Rectal smooth muscle tissue (tissue), 1 donor: ENCODE data around the gene CERS6.

ENCODE experiments used
- H3K27ac ChIP-seq: one replicate; pipeline ENCODE4 v1.7.0; 2013; ENCODE audit warnings: low read depth, low read length, inconsistent platforms
- H3K27me3 ChIP-seq: one replicate; pipeline ENCODE4 v1.7.0; 2013; ENCODE audit warnings: low read length; ENCODE audit not compliant: control insufficient read depth, insufficient read depth
- H3K36me3 ChIP-seq: one replicate; pipeline ENCODE4 v1.7.0; 2013; ENCODE audit warnings: low read length; ENCODE audit not compliant: control insufficient read depth, insufficient read depth
- H3K4me1 ChIP-seq: one replicate; pipeline ENCODE4 v1.7.0; 2013; ENCODE audit warnings: low read length; ENCODE audit not compliant: control insufficient read depth, insufficient read depth
- H3K4me3 ChIP-seq: one replicate; pipeline ENCODE4 v1.7.0; 2013; ENCODE audit warnings: low read length
- H3K9ac ChIP-seq: one replicate; pipeline ENCODE4 v1.7.0; 2013; ENCODE audit warnings: low read length

The CERS6 gene

DNA sequence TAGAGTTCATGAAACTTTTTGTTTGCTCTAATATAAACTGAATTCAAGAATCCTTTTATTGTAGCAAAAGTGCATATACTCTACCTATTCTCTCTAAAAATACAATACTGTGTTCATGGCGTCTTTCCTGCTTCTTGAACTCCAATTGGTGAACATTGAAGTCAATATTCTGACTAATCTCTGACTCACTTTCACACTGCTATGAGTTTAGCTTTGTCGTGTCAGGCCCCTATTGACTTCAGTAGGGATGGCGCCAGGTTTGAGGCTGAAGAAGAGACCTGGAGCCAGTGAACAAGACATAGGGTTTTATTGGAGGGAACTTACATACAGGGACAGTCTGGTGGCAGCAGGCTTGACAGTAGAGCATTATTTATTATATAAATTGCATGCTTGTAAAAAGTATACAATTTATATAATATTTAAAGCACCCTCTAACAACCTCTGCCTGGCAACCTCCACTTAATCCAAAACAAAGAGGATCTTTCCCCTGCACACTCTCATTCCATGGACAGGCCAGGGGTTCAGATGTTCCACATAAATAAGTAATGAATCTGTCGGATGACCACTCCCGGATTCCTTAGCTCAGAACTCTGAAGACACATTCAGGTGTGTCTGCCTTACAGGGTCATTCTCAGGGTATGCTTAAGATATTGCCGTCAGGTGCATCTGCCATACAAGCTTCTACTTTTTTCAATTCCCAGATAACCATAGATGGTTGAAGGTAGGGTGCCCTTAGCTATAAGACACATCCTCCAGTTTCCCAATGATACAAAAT is 141.0 kb downstream of the CERS6 start:
- H3K27ac ChIP-seq: no peak overlapping the region
- no peaks in the 10 kb centered on the region for H3K4me1 ChIP-seq
- no peaks in the 10 kb centered on the region for H3K27me3 ChIP-seq
- no peaks in the 10 kb centered on the region for H3K36me3 ChIP-seq
- H3K4me3 ChIP-seq: no peak overlapping the region
- H3K9ac ChIP-seq: no peak overlapping the region

DNA sequence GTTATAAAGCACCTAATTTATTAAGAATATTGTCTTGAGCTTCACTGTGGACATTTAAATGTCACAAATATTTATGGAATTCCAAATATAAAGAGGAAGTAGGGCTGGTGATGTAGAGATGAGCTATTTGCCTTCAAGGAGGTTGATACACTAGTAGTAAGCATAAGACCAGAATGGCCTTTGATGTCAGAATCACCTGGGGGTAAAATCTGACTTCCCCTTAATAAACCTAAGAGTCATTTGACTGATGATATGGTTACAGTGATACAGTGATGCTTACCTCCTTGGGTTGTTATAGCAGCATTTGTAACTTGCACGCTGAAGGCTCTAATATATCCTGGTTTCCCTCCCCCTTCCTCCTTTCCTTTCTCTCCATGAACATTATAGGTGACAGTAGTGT is 143.7 kb downstream of the CERS6 start:
- Histone ChIP-seq H3K4me3 (no peak overlapping the region), H3K4me1 (no peaks in the 10 kb centered on the region), H3K27ac (no peak overlapping the region), H3K27me3 (no peaks in the 10 kb centered on the region), H3K9ac (no peak overlapping the region), H3K36me3 (no peaks in the 10 kb centered on the region)

DNA sequence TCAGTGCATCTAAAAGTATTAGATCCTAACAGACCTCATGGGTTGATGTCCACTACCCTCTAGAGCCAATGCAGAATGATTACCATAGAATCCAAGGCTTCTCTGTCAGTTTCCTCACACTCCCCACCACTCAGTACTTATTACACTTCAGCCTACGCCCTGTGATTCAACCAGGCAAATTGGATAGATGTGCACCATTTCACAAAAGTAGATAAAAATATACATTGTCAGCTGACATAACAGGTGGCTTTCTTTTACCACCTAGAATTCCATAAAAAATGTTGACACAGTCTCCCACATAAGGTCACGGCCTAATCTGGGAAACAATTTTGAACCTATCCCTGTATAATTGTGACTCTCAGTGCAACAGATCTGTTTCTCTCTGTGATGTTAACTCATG is 144.9 kb downstream of the CERS6 start:
- no peaks in the 10 kb centered on the region for H3K27me3 ChIP-seq

DNA sequence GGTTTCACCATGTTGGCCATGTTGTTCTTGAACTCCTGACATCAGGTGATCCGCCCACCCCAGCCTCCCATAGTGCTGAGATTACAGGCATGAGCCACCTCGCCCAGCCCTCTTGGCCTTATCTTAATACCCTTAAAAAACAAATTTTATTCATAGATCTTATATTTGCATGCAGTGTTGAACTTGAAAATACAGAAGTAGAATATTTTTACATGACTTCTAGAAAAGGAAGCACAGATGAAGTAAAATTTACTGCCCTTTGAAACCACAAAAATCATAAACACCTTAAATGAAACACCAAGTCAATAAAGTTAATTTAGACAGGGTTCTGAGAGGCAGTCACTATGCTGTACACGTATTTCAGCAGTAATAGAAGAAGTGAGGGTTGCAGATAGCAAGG is 145.7 kb downstream of the CERS6 start:
- Histone ChIP-seq H3K9ac (no peak overlapping the region), H3K36me3 (no peaks in the 10 kb centered on the region), H3K27me3 (no peaks in the 10 kb centered on the region), H3K4me3 (no peak overlapping the region), H3K27ac (no peak overlapping the region), H3K4me1 (no peaks in the 10 kb centered on the region)

More for the DNA sequence above, 144.9 kb downstream of the CERS6 start:
- Histone ChIP-seq H3K4me1 (no peaks in the 10 kb centered on the region), H3K27ac (no peak overlapping the region), H3K4me3 (no peak overlapping the region), H3K9ac (no peak overlapping the region), H3K36me3 (no peaks in the 10 kb centered on the region)

DNA sequence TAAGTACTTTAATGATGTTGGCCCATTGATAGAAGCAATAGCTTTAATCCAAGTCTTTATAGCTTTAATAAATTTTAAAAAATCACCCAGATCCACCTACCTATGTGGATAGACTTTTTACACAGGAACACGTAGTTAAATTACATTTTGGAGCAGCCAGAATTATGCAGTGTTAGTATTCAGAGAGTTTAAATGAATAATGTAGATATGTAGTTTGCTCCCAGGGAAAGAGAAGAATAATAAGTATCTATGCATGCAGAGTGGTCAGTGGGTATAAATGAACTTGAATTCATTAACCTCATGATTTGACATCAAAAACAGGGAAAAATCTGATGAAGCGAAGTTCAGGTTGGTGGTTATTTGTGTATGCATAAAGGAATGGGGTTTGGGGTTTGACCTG is 146.3 kb downstream of the CERS6 start:
- Histone ChIP-seq H3K27me3 (no peaks in the 10 kb centered on the region), H3K36me3 (no peaks in the 10 kb centered on the region), H3K9ac (no peak overlapping the region), H3K4me3 (no peak overlapping the region), H3K27ac (no peak overlapping the region), H3K4me1 (no peaks in the 10 kb centered on the region)

DNA sequence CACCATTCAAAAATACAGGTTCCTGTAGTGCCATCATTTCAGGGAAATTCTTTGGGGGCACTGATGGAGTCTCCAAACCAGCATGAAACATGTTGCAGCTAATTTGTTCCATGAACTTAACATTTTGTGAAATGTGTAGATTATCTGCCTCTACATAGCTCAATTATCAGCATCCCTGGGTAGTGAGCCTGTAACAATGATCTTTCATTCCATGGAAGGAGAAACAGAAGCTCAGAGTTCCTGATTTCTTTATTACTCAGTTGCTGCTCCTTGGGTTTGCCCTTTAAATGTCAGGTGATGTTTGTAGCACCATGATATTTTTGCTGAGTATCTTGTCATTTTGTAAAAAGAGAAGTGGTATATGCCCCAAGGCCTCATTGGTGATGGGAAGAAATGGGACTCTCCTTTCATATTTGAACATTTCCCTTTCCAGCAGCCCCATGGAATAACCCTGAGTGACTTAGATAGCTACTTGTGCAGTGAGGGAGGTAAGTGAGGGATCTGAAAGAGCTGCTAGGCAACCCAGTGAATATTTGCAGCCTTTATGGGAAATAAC is 146.9 kb downstream of the CERS6 start:
- no peaks in the 10 kb centered on the region for H3K36me3 ChIP-seq
- H3K9ac ChIP-seq: no peak overlapping the region
- H3K4me3 ChIP-seq: no peak overlapping the region
- H3K27me3 ChIP-seq: no peaks in the 10 kb centered on the region
- no peak overlapping the region for H3K27ac ChIP-seq
- H3K4me1 ChIP-seq: no peaks in the 10 kb centered on the region

DNA sequence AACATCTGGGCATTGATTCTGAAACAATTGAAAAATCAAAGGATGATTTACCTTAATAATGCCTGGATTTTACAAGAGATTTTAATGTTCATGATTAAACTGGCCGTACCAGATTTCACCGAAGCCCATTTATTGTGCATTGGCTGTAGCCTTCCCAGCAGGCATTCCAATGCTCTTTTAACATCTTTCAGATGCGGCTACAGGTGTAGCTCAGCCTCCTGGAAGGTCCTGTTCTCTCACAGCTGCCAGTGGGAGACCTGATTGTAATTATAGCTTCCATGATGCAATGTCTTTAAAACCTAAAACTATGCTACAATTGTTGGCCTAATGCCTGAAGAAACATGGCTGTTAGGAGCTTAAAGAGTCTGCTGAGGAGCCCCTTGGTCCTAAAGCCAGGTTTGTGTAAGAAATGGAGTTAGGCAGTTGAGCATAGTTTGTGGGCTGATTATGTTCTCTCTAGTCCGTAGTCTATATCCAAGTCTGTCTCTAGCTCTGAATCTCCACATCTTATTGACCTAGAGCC is 147.4 kb downstream of the CERS6 start:
- Histone ChIP-seq H3K4me1 (no peaks in the 10 kb centered on the region), H3K9ac (no peak overlapping the region)

DNA sequence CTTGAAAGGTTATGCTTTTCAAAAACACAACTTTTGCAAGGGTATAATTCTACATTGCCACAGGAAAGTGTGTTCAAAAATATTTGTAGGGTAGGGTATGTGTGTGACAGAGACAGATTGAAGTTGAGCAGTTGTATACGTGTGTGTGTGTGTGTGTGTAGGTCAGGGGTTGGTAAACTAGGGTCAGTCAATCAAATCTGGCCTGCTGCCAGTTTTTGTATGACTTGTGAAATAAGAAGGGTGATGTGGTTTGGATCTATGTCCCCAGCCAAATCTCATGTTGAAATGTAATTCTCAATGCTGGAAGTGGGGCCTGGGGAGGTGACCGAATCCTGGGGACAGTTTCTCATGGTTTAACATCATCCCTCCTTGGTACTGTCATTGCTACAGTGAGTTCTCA is 148.2 kb downstream of the CERS6 start:
- Histone ChIP-seq H3K4me3 (no peak overlapping the region), H3K27me3 (no peaks in the 10 kb centered on the region), H3K36me3 (no peaks in the 10 kb centered on the region), H3K9ac (no peak overlapping the region), H3K4me1 (no peaks in the 10 kb centered on the region), H3K27ac (no peak overlapping the region)

More for the DNA sequence above, 147.4 kb downstream of the CERS6 start:
- Histone ChIP-seq H3K27me3 (no peaks in the 10 kb centered on the region), H3K27ac (no peak overlapping the region), H3K36me3 (no peaks in the 10 kb centered on the region), H3K4me3 (no peak overlapping the region)

DNA sequence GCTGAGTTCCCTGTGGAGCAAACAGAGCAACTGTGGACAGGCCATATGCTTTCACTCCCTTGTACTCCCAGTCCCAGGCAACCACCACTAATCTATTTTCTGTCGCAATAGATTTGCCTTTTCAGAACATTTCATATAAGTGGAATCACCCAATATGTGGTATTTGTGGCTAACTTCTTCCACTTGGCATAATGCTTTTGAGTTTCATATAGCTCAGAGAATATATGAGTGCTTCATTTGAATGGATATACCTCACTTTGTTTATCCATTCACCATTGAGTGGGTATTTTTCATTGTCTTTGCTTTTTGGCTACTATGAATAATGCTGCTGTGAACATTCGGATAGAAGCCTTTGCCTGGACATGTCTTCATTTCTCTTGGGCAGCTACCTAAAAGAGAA is 151.9 kb downstream of the CERS6 start:
- H3K27ac ChIP-seq: no peak overlapping the region
- H3K9ac ChIP-seq: no peak overlapping the region
- H3K4me3 ChIP-seq: no peak overlapping the region
- H3K36me3 ChIP-seq: no peaks in the 10 kb centered on the region
- H3K27me3 ChIP-seq: no peaks in the 10 kb centered on the region
- H3K4me1 ChIP-seq: peaks cover 3% of the 10 kb centered on the region

DNA sequence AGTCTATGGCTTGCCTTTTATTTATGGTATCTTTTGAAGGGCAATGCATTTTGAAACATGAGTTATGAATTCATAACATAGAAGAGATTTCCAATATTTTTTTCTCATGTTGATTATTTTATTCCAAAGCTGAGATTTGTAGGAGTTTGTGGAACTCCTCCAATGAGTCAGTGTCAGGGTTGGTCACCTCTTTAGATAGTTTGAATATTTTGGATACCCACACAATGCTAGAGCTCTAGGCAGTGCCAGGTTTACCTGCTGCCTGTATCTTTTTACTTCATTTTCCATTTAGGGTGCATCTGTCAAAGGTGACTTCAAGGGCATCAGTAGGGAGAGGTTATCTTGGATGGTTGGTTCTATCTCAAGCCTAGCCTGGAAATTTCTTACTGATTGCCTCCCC is 152.7 kb downstream of the CERS6 start:
- Histone ChIP-seq H3K4me3 (no peak overlapping the region), H3K4me1 (peaks cover 3% of the 10 kb centered on the region), H3K27ac (no peak overlapping the region), H3K27me3 (no peaks in the 10 kb centered on the region), H3K36me3 (no peaks in the 10 kb centered on the region), H3K9ac (no peak overlapping the region)

DNA sequence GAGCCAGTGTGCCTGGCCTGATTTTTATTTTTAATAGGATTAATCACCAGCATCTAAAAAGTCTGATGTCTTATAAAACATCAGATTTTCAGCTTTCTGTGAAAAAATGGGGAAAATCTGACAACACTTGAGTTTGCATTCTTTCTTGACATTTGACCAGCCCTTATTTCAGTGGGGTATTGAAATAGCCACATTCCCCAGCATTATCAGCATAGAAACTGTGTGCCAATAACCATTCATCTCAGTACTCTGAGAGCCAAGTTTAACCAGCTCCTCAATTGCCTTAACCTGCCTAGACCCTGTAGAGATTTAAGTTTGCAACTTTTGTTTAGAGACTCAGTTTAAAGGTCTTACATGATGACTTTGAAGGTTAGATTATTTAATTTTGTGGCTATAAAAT is 155.0 kb downstream of the CERS6 start:
- Histone ChIP-seq H3K4me1 (peaks cover 3% of the 10 kb centered on the region), H3K27me3 (no peaks in the 10 kb centered on the region), H3K4me3 (no peak overlapping the region), H3K9ac (no peak overlapping the region), H3K27ac (no peak overlapping the region), H3K36me3 (no peaks in the 10 kb centered on the region)

DNA sequence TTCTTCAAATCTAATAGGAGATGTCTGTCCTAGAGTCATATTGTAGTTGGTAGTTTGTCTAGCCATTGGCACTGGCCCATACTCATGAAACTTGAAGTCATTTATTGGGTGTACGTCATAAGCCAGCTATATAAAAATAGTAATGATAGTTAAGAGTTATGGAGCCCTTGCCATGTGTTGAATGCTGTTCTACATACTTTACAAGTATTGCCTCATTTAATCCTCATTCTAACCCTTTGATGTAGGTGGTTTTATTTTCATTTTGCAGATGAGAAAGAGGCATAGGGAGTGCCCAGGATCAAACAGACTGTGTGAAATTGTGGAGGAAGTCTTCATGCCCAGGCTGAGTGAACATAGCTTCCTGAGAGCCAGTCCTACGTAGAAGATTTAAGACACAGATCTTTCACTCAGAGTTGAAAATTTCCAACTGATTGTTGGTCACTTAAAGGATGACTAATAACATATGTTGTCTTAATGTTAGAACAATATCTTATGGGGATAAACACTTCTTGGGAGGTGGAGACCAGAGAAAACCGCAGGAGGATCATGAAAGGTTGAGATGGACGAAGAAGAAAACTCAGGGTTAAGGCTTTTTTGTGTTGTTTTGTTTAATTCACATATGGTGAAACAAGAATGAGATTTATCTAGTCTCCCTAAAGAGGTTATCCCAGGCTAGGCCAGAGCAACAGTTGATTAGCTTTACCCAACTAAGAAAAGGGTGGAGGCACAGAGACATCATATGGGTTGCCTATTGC is 156.0 kb downstream of the CERS6 start:
- Histone ChIP-seq H3K4me3 (no peak overlapping the region), H3K4me1 (peaks cover 3% of the 10 kb centered on the region), H3K9ac (no peak overlapping the region), H3K36me3 (no peaks in the 10 kb centered on the region), H3K27me3 (no peaks in the 10 kb centered on the region), H3K27ac (no peak overlapping the region)
